HepG2 (cell line): ENCODE data around the gene CELF6. TPM values are rescaled to one million over a fixed set of nuclear protein-coding genes. Genes with fewer than 3 reads are reported as not detected.
A peak's percentile ranks its signal among the peaks of the same experiment; 100 is the strongest.

Experiments used
- ATAC-seq: fragments of 200-7000 bp; cut with Tn5 transposase; 3 replicates; pipeline ENCODE4 v1.9.1; 2020; ENCODE audit warnings: mild to moderate bottlenecking, moderate library complexity
- BruUV-seq: library from RNA; stranded (reverse); fragments of 400-500 nt; replicated peaks from 2 replicates; lab custom pipeline; 2021; lab: Mats Ljungman, UMichigan
- CTCF ChIA-PET: fragments of 300-600 bp; formaldehyde crosslinking; extraction: SDS; loops from one replicate; lab custom pipeline; 2021; ENCODE audit warnings: low total read pairs, inconsistent platforms, low intra/inter-chr PET ratio; lab: Yijun Ruan, JAX
- POLR2A ChIA-PET: fragments of 350-600 bp; sonication (Branson Sonifier 250); formaldehyde crosslinking; loops from one replicate; lab custom pipeline; 2020; ENCODE audit warnings: antibody characterized with exemption, inconsistent platforms; lab: Yijun Ruan, JAX
- DNase-seq: peaks from one replicate; pipeline ENCODE4 v3.0.0-alpha.2; 2015; ENCODE audit warnings: low spot score
- FAIRE-seq: peaks from 3 replicates; lab custom pipeline; 2011; peaks lifted over from hg19 to GRCh38; lab: Jason Lieb, UNC
- H2AFZ ChIP-seq: one replicate; pipeline ENCODE4 v1.6.1; 2011; ENCODE audit warnings: low read length, inconsistent platforms
- H3K27ac ChIP-seq: fragments of 300-600 bp; 3 replicates; pipeline ENCODE4 v1.8.0; 2011; ENCODE audit warnings: mixed run types, mild to moderate bottlenecking, mixed read lengths, low read length, inconsistent platforms; ENCODE audit not compliant: insufficient read depth; ENCODE audit errors: extremely low read length
- H3K27me3 ChIP-seq, 2 experiments: fragments of 200-600 bp in 1 of 2; 2 replicates in 1 of 2; 3 replicates in 1 of 2; pipeline versions ENCODE4 v1.6.0 to v1.8.0; 2011; ENCODE audit warnings: low read length in 2 of 2, mild to moderate bottlenecking in 2 of 2, moderate library complexity in 2 of 2, inconsistent platforms in 1 of 2; ENCODE audit not compliant: insufficient read depth in 2 of 2, control insufficient read depth in 1 of 2
- H3K36me3 ChIP-seq, 2 experiments: fragments of 200-600 bp in 1 of 2; replicated peaks in 1 of 2; 2 replicates in 1 of 2; 3 replicates in 1 of 2; pipeline versions ENCODE4 v1.5.1 to v1.8.0; 2011; ENCODE audit warnings: low read length in 2 of 2, inconsistent platforms in 1 of 2; ENCODE audit not compliant: insufficient read depth in 2 of 2, control insufficient read depth in 1 of 2
- H3K4me1 ChIP-seq: 2 replicates; pipeline ENCODE4 v1.5.1; 2012; ENCODE audit warnings: low read length, inconsistent platforms; ENCODE audit not compliant: insufficient read depth
- H3K4me2 ChIP-seq: 2 replicates; pipeline ENCODE4 v1.6.0; 2011; ENCODE audit warnings: low read depth, low read length, inconsistent platforms
- H3K4me3 ChIP-seq, 3 experiments: fragments of 200-600 bp in 1 of 3; sonication (generic), shearing (Covaris generic) in 1 of 3; replicated peaks in 1 of 3; 2 replicates each; pipeline ENCODE4 v1.5.1; 2011 to 2016; ENCODE audit warnings: low read length in 3 of 3, inconsistent platforms in 2 of 3, low read depth in 2 of 3, mild to moderate bottlenecking in 2 of 3, control low read depth in 1 of 3, mixed read lengths in 1 of 3; ENCODE audit not compliant: insufficient read depth in 1 of 3
- H3K79me2 ChIP-seq: one replicate; pipeline ENCODE4 v1.6.1; 2011; ENCODE audit warnings: low read length, inconsistent platforms; ENCODE audit not compliant: insufficient read depth
- H3K9ac ChIP-seq: 2 replicates; pipeline ENCODE4 v1.6.0; 2011; ENCODE audit warnings: mild to moderate bottlenecking, low read depth, low read length, inconsistent platforms; ENCODE audit not compliant: insufficient read depth
- H3K9me3 ChIP-seq: 2 replicates; pipeline ENCODE4 v1.5.1; 2012; ENCODE audit warnings: mild to moderate bottlenecking, low read length
- H4K20me1 ChIP-seq: 2 replicates; pipeline ENCODE4 v1.6.0; 2011; ENCODE audit warnings: inconsistent platforms, mild to moderate bottlenecking, low read length, moderate library complexity; ENCODE audit not compliant: insufficient read depth
- ATAD3A ChIP-seq: sonication (generic); formaldehyde crosslinking; IDR thresholded peaks from 2 replicates; pipeline ENCODE4 v1.4.0; 2020; ENCODE audit warnings: missing genetic modification reagents
- ETV5 ChIP-seq: IDR thresholded peaks from 2 replicates; pipeline ENCODE4 v1.6.1; 2018; ENCODE audit warnings: missing biosample characterization, missing genetic modification reagents, inconsistent platforms, borderline replicate concordance
- FOSL2 ChIP-seq: sonication (generic); formaldehyde crosslinking; IDR thresholded peaks from 2 replicates; pipeline ENCODE4 v1.4.0; 2020; ENCODE audit warnings: missing genetic modification reagents
- FOXP1 ChIP-seq, 2 experiments: fragments of 450-650 bp in 1 of 2; IDR thresholded peaks; 2 replicates each; pipeline ENCODE4 v1.6.1; 2017 to 2018; ENCODE audit warnings: antibody characterized with exemption in 1 of 2
- HIVEP1 ChIP-seq: sonication (generic); formaldehyde crosslinking; IDR thresholded peaks from 2 replicates; pipeline ENCODE4 v1.4.0; 2020; ENCODE audit warnings: mild to moderate bottlenecking, missing genetic modification reagents
- MYNN ChIP-seq: sonication (generic); formaldehyde crosslinking; IDR thresholded peaks from 2 replicates; pipeline ENCODE4 v1.4.0; 2020; ENCODE audit warnings: mild to moderate bottlenecking, low read depth, missing genetic modification reagents
- PRDM15 ChIP-seq: sonication (generic); formaldehyde crosslinking; IDR thresholded peaks from 2 replicates; pipeline ENCODE4 v1.4.0; 2020; ENCODE audit warnings: missing genetic modification reagents
- RXRB ChIP-seq: IDR thresholded peaks from 2 replicates; pipeline ENCODE4 v1.6.1; 2016; ENCODE audit warnings: borderline replicate concordance, missing genetic modification reagents, missing compliant biosample characterization
- TAF1 ChIP-seq: sonication (generic); formaldehyde crosslinking; IDR thresholded peaks from 2 replicates; pipeline ENCODE4 v1.4.0; 2020; ENCODE audit warnings: missing genetic modification reagents
- XRCC5 ChIP-seq: fragments of 200-400 bp; formaldehyde crosslinking; optimal IDR thresholded peaks from 2 replicates; pipeline ENCODE3; 2017; ENCODE audit warnings: mild to moderate bottlenecking, low read length
- ZBTB38 ChIP-seq: sonication (generic); formaldehyde crosslinking; IDR thresholded peaks from 2 replicates; pipeline ENCODE4 v1.5.1; 2020; ENCODE audit warnings: mild to moderate bottlenecking, missing genetic modification reagents
- ZNF30 ChIP-seq: sonication (generic); formaldehyde crosslinking; IDR thresholded peaks from 2 replicates; pipeline ENCODE4 v1.5.0; 2020; ENCODE audit warnings: mild to moderate bottlenecking, missing genetic modification reagents
- ZNF724P ChIP-seq: sonication (generic); formaldehyde crosslinking; IDR thresholded peaks from 2 replicates; pipeline ENCODE4 v1.8.0; 2022; ENCODE audit warnings: missing genetic modification reagents, borderline replicate concordance
- ZNF792 ChIP-seq: IDR thresholded peaks from 2 replicates; pipeline ENCODE4 v1.6.1; 2016
- ZNF841 ChIP-seq: sonication (generic); formaldehyde crosslinking; IDR thresholded peaks from 2 replicates; pipeline ENCODE4 v1.8.1; 2023; ENCODE audit warnings: missing genetic modification reagents, borderline replicate concordance
- ZZZ3 ChIP-seq: sonication (generic); formaldehyde crosslinking; IDR thresholded peaks from 2 replicates; pipeline ENCODE4 v1.4.0; 2020; ENCODE audit warnings: missing genetic modification reagents, mild to moderate bottlenecking, borderline replicate concordance
- WGBS: methylation state at CpG from one replicate; pipeline ENCODE4 v1.1.6; 2017; ENCODE audit warnings: low lambda C conversion rate; 5-methylcytosine and 5-hydroxymethylcytosine counted together
- in situ Hi-C: cut with HindIII; loops from 2 replicates; pipeline ENCODE4 v1.10.0; 2017; ENCODE audit warnings: low pct_unique_long_range_greater_than_20kb; ENCODE audit not compliant: extremely low pct_ligation_motif_present
- intact Hi-C: fragments of 100-400 bp; cut with micrococcal nuclease; formaldehyde crosslinking; loops from one replicate; pipeline ENCODE4 v1.10.0; 2022; ENCODE audit not compliant: unreplicated experiment
- polyA plus RNA-seq, 8 experiments: library from polyadenylated mRNA; depleted of rRNA in 3 of 8; stranded (reverse) in 7 of 8; unstranded in 1 of 8; fragments of >200 nt; fragmentation: Illumina TruSeq in 4 of 8; extraction: Trizol in 4 of 8; gene quantifications; 2 replicates each; pipeline versions ENCODE4 v1.2.1 to v1.2.3, GENCODE V29; 2011 to 2016; ENCODE audit warnings: low read depth in 4 of 8, missing spikeins in 1 of 8, mixed read lengths in 1 of 8; ENCODE audit not compliant: insufficient read depth in 1 of 8
- total RNA-seq, 5 experiments: library from RNA; depleted of rRNA; stranded (reverse); fragments of >200 nt; fragmentation: Illumina TruSeq; extraction: Trizol; gene quantifications; 2 replicates each; pipeline ENCODE4 v1.2.3, GENCODE V29; 2016; ENCODE audit warnings: low read depth in 1 of 5
- TF ChIP-seq, protein P1 (sequence below): sonication (generic); formaldehyde crosslinking; conservative IDR thresholded peaks from 2 replicates; pipeline ENCODE4 v1.4.0; 2020; ENCODE audit warnings: mild to moderate bottlenecking, missing genetic modification reagents, moderate library complexity

CELF6 gene
- total and polyA plus RNA-seq, 2 of the 13 experiments (the other 11 are each of a cell fraction or from before 2014, with no cell fraction given) = 0.49 to 0.94 TPM

DNA sequence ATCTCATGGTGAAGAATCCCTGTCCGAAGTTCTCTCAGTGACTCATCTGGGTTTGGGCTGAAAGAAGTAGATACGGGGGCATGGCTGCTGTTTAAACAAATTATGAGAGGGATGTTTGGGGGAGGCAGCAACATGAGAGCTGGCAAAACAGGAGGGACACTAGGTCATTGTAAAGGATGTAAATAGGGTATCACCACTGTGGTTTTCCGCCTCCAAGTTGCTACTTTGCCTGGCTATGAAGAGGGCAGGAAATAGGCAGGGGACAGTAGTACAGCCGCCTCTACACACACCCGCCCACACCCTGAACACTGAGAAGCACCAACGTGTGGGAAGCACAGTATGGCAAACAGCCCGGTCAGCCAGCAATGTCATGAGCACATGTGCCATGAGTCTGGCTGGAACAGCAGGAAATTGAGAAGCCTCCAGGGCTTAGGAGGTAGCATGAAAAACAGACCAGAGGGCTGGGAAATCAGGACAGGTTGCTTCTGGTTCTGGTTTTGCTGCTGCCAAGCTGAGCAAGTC lies 38.8 kb upstream of the CELF6 start:
- Histone ChIP-seq H3K27me3 (no peaks in the 10 kb centered on the region), H3K4me1 (peaks cover 27% of the 10 kb centered on the region), H3K4me3 (no peak overlapping the region), H3K27ac (peak overlapping the region; percentile 20), H3K36me3 (peaks cover 25 to 50% of the 10 kb centered on the region in 2 experiments), H3K9ac (0 out of 2 replicates have a peak overlapping the region, but pooled peaks have one; percentile 12), H4K20me1 (no peaks in the 10 kb centered on the region), H3K79me2 (peaks cover 43% of the 10 kb centered on the region), H2AFZ (no peak overlapping the region), H3K4me2 (peak overlapping the region; percentile 43), H3K9me3 (no peaks in the 10 kb centered on the region)
- intact Hi-C loops (no loop called here), in situ Hi-C loops (no loop called here)
- peak; percentile 83 for DNase-seq
- WGBS = 45% methylated on average over 7 of the region's 7 CpGs
- ChIA-PET CTCF (no interaction called here), POLR2A (interaction anchor here (1.3 to 1.4 kb wide), 2 partner anchors 10 to 17 kb away, joined by 4 to 7 read pairs; partner anchors contain the start of gene HEXA)
- ATAC-seq = peak; percentile 88
- BruUV-seq = no TSS peak
- FAIRE-seq = no peak
- TF ChIP-seq RXRB (CRISPR knock-in tag) = 0 out of 2 replicates have a peak, but pooled peaks have one; percentile 13
- TF ChIP-seq ETV5 (CRISPR knock-in tag) = peak; percentile 29; the same call in 1 of the 2 replicates
- no peak for TF ChIP-seq ATAD3A (CRISPR knock-in tag)
- peak; percentile 84 for TF ChIP-seq FOSL2 (CRISPR knock-in tag)
- peak; percentile 88 for TF ChIP-seq ZBTB38 (CRISPR knock-in tag)
- TF ChIP-seq TAF1 = no peak
- TF ChIP-seq PRDM15 = no peak
- no peak for TF ChIP-seq HIVEP1 (CRISPR knock-in tag)
- TF ChIP-seq ZNF841 (CRISPR knock-in tag) = no peak
- TF ChIP-seq, protein P1, sequence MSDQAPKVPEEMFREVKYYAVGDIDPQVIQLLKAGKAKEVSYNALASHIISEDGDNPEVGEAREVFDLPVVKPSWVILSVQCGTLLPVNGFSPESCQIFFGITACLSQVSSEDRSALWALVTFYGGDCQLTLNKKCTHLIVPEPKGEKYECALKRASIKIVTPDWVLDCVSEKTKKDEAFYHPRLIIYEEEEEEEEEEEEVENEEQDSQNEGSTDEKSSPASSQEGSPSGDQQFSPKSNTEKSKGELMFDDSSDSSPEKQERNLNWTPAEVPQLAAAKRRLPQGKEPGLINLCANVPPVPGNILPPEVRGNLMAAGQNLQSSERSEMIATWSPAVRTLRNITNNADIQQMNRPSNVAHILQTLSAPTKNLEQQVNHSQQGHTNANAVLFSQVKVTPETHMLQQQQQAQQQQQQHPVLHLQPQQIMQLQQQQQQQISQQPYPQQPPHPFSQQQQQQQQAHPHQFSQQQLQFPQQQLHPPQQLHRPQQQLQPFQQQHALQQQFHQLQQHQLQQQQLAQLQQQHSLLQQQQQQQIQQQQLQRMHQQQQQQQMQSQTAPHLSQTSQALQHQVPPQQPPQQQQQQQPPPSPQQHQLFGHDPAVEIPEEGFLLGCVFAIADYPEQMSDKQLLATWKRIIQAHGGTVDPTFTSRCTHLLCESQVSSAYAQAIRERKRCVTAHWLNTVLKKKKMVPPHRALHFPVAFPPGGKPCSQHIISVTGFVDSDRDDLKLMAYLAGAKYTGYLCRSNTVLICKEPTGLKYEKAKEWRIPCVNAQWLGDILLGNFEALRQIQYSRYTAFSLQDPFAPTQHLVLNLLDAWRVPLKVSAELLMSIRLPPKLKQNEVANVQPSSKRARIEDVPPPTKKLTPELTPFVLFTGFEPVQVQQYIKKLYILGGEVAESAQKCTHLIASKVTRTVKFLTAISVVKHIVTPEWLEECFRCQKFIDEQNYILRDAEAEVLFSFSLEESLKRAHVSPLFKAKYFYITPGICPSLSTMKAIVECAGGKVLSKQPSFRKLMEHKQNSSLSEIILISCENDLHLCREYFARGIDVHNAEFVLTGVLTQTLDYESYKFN = peak; percentile 33
- TF ChIP-seq ZNF724P (CRISPR knock-in tag) = no peak
- TF ChIP-seq XRCC5 = peak; percentile 29
- TF ChIP-seq FOXP1 (IDR thresholded peaks at IDR 0.05) = no peak
- TF ChIP-seq FOXP1 (CRISPR knock-in tag; IDR thresholded peaks at IDR 0.05) = peak; percentile 21; the same call in 1 of the 2 replicates
- TF ChIP-seq ZNF792 (CRISPR knock-in tag) = no peak
- TF ChIP-seq ZNF30 (CRISPR knock-in tag) = no peak
- TF ChIP-seq MYNN (CRISPR knock-in tag) = no peak
- TF ChIP-seq ZZZ3 = no peak
